Body of pancreas (tissue), 4 donors: ENCODE measurements around the gene EQTN.

Experiments used
- CTCF ChIP-seq, 7 experiments: fragments of 450-650 bp in 4 of 7; fragments of 200-600 bp in 3 of 7; sonication (generic) in 3 of 7; IDR thresholded peaks; one replicate each; pipeline ENCODE4 v1.5.1; 2016 to 2019; ENCODE audit warnings: antibody characterized with exemption in 7 of 7
- POLR2A ChIP-seq, 3 donors: fragments of 450-650 bp; IDR thresholded peaks; one replicate each; pipeline ENCODE4 v1.6.1; 2016; ENCODE audit warnings: antibody characterized with exemption in 3 of 3, mild to moderate bottlenecking in 2 of 3

GRCh38 chr9:27280860-27281259 lies 16.1 kb downstream of the EQTN start:
- TF ChIP-seq POLR2A (IDR thresholded peaks at IDR 0.05), result no peak
- no peak for TF ChIP-seq CTCF (IDR thresholded peaks at IDR 0.05)
